Activated naive CD8-positive, alpha-beta T cell treated with anti-CD3 and anti-CD28 coated beads, Interleukin-2, amount 50 U/mL, for 24 hours (primary cell): ENCODE measurements around the gene CHST1.
A peak's percentile ranks its signal among the peaks of the same experiment; 100 is the strongest.

Experiments used
- ATAC-seq: fragments of 150-1000 bp; cut with Tn5 transposase; one replicate; pipeline ENCODE4 v1.10.0; 2021
- DNase-seq: peaks from one replicate; pipeline ENCODE4 v3.0.0; 2021
- H3K27ac Mint-ChIP-seq: one replicate; pipeline ENCODE4 v1.8.0; 2021; ENCODE audit warnings: mild to moderate bottlenecking, mixed read lengths
- H3K27me3 Mint-ChIP-seq: one replicate; pipeline ENCODE4 v1.8.0; 2021; ENCODE audit warnings: mixed read lengths
- H3K36me3 Mint-ChIP-seq: one replicate; pipeline ENCODE4 v1.8.0; 2021; ENCODE audit warnings: low read depth, mixed read lengths
- H3K4me1 Mint-ChIP-seq: one replicate; pipeline ENCODE4 v1.8.0; 2021; ENCODE audit warnings: mixed read lengths
- H3K4me3 Mint-ChIP-seq: one replicate; pipeline ENCODE4 v1.8.0; 2021; ENCODE audit warnings: mild to moderate bottlenecking, moderate library complexity, mixed read lengths
- H3K9me3 Mint-ChIP-seq: one replicate; pipeline ENCODE4 v1.8.0; 2021; ENCODE audit warnings: mixed read lengths

Gene CHST1

DNA sequence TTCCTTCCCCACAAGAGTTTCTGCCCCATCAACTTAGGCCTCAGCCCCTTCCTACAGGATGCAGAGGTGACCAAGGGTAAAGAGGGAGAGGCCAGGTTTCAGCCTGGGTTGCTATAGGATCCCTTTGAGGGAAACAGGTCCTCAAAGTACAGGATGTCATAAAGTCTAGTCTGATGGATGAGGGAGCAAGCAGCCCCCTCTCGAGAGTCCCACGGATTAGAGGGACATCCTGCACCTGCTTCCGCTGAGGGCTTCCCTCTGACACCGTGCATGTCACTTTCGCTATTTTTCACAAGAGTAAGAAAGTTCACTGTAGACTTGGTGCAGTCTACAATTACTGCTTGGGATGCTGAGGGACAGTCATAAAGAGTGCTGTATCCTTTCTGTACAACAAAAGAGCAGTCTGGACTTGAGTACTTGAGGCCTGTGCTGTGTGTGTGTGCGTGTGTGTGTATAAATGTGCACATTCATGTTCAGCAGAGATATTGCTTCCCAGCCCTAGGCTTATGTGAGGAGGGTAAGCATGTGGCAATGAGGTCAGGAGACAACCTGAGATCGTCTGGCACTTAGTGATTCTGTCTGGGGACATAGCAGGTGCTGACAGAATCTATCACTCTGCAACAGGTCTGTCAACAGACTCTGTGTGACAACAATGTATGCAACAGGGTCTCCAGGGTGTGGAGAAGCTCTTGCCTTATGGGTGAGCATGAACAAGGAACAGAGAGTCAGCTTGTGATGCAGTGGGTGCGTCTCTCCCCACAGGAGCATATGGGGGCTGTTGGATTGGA lies 18.0 kb upstream of the CHST1 start:
- no peaks in the 10 kb centered on the region for H3K9me3 Mint-ChIP-seq
- no peaks in the 10 kb centered on the region for H3K36me3 Mint-ChIP-seq
- no peak for ATAC-seq

DNA sequence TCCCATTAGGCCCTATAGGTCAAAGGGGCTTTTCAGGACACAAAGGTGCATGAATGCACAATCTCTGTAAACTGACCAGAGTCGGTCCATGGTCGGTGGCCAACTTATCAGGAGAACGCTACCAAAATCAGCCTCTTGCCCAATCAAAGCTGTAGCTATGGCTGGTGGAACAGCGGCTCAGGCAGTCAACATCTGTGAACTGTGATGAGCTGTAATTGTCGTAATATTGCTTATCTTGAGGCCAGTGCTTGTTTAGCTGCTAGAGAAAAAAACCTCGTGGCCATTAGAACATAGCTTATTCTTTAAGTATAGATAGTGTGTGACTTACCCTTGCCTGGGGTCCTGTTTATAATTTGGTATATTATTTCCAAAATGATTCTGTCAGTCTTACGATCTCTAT lies 14.4 kb upstream of the CHST1 start:
- DNase-seq (no peak), ATAC-seq (no peak)
- H3K4me3 Mint-ChIP-seq = no peak overlapping the region
- no peaks in the 10 kb centered on the region for H3K9me3 Mint-ChIP-seq
- peaks cover 3% of the 10 kb centered on the region for H3K27me3 Mint-ChIP-seq
- no peaks in the 10 kb centered on the region for H3K36me3 Mint-ChIP-seq
- no peak overlapping the region for H3K27ac Mint-ChIP-seq
- H3K4me1 Mint-ChIP-seq = peaks cover 5% of the 10 kb centered on the region

More for the DNA sequence above, 18.0 kb upstream of the CHST1 start:
- Mint-ChIP-seq H3K4me3 (no peak overlapping the region), H3K27me3 (peaks cover 12% of the 10 kb centered on the region), H3K27ac (no peak overlapping the region), H3K4me1 (peaks cover 5% of the 10 kb centered on the region)
- DNase-seq = no peak

DNA sequence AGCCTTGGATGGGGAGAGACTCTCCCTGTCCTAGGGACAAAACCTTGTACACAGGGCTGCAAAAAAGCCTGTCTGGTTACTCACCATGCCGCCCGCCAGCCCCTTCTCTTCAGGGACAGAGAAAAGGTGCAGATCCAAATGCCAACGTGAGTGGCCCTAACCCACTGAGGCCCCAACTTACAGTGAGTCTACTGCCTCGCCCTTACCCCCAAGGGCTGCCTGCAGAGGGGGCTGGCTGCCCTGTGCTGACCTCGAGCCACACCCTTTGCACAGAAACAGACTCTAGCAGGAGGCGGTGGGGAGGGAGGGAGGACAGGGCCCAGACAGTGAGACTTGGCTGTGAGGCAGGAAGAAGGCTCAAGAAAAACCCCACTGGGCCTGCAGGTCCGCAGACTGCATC lies 13.6 kb upstream of the CHST1 start:
- Mint-ChIP-seq H3K36me3 (no peaks in the 10 kb centered on the region), H3K27ac (no peak overlapping the region), H3K4me3 (no peak overlapping the region), H3K4me1 (peaks cover 5% of the 10 kb centered on the region), H3K27me3 (peaks cover under 1% of the 10 kb centered on the region), H3K9me3 (no peaks in the 10 kb centered on the region)
- DNase-seq (no peak), ATAC-seq (peak; percentile 48)

DNA sequence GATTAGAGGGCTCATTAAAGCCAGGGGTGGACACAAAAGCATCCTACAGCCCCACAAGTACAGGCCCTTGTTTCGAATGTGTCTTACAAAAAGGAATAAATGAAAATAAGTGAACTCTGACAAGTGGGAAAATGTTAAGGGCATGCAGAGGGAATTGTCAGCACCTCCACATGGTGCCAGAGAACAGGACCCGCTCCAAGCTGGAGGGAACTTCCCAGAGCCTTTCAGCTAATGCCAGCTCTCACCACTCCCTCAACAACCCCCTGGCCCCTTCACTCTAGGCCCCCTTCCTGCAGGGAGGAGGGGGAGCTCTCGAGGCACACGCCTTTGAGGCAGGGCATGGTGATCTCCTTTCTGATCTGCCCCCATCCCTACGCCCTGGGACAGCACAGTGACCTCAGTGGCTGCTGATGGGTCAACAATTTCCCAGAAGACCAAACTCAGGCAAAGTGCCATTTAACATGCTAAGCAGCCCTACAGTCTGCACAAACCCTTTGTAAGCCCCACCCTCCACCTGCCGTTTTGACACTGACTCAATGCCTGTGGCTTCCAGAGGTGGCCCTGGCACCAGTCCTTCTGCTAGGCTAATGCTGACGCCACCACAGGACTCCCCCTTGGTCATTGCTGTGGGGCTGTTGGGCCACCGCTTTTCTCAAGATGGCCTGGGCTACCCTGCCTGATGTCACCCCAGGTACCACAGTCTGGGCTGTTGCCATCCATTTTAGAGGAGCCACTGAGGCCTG lies 12.5 kb upstream of the CHST1 start:
- Mint-ChIP-seq H3K4me3 (no peak overlapping the region), H3K27me3 (no peaks in the 10 kb centered on the region), H3K9me3 (no peaks in the 10 kb centered on the region), H3K27ac (no peak overlapping the region), H3K36me3 (no peaks in the 10 kb centered on the region), H3K4me1 (peaks cover 5% of the 10 kb centered on the region)
- no peak for DNase-seq
- no peak for ATAC-seq

DNA sequence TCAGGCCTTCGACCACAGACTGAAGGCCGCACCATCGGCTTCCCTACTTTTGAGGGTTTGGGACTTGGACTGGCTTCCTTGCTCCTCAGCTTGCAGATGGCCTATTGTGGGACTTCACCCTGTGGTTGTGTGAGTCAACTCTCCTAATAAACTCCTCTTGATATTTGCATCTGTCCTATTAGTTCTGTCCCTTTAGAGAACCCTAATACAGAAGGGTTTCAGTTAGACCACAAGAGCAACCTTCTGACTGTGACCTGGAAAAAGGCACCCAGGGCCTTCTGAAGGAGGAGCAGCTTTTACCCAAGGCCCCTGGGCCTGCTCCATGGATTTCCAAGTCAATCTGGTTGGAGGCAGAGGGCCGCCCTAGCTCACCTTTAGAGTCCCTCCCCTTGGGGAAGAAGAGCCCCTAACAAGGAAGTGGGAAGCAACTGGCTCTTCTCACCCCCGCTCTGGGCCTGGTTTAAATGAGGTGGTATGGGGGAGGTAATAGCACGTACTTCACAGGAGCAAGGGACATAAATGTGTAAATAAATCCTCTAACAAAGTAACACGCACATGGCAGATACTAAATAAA lies 11.2 kb upstream of the CHST1 start:
- no peaks in the 10 kb centered on the region for H3K36me3 Mint-ChIP-seq
- no peaks in the 10 kb centered on the region for H3K9me3 Mint-ChIP-seq
- H3K27me3 Mint-ChIP-seq = peaks cover 5% of the 10 kb centered on the region
- H3K4me1 Mint-ChIP-seq = peaks cover 5% of the 10 kb centered on the region
- no peak overlapping the region for H3K27ac Mint-ChIP-seq
- H3K4me3 Mint-ChIP-seq = no peak overlapping the region
- DNase-seq (no peak), ATAC-seq (no peak)

DNA sequence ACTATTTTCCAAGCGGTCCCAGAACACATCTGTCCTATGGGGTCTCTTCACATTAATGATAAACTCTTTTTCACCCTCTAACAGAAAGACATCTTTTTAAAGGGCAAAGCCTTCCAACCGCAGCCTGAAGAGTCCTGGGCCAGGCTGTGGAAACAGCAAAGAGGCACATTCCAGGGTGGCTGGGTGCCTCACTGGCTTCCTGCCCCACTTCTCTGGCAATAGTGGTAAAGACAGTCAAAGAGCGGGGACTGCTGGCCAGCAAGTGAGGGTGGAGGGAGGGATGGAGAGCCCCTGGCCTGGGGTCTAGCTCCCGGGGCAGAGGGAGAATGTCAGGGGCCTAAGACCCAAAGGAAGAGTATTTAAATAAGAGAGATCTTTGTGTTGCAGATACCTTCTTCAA lies 10.2 kb upstream of the CHST1 start:
- H3K9me3 Mint-ChIP-seq = no peaks in the 10 kb centered on the region
- H3K27me3 Mint-ChIP-seq = peaks cover 5% of the 10 kb centered on the region
- H3K4me1 Mint-ChIP-seq = peaks cover 5% of the 10 kb centered on the region
- no peak overlapping the region for H3K4me3 Mint-ChIP-seq
- ATAC-seq (no peak), DNase-seq (no peak)
- H3K27ac Mint-ChIP-seq = no peak overlapping the region
- H3K36me3 Mint-ChIP-seq = no peaks in the 10 kb centered on the region

DNA sequence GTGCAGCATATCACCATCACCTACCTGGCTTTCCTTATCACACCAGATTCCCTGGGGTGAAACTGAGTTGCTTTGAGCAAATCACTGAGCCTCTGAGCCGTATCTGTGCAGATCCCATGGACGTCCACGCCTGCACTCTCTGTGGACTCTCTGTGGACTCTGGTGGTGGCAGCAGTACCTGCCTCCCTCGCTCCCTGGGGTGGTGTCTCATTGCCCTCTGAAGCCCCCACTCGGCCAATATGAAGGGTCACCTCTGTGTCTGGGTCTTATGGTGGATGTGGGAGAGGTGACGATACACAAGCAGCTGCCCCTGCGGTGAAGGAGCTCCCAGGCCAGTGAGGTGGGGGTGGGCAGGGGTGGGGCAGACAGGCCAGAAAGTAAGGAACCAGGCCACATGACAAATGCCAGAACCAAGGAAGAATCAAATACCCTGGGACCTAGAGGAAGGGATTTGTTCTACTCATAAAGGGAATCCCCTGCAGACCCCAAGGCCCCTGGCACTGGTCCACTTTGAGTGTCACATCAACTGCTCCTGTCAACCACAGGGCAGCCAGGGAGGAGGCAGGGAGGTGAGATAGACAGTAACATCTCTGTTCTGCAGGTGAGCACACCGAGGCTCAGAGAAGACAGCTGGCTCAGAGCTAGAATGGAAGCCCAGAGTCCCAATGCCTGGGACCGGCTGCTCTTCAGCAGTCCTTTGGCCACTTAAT lies 9.2 kb upstream of the CHST1 start:
- Mint-ChIP-seq H3K27me3 (peaks cover 5% of the 10 kb centered on the region), H3K4me3 (no peak overlapping the region), H3K36me3 (no peaks in the 10 kb centered on the region), H3K9me3 (no peaks in the 10 kb centered on the region), H3K4me1 (no peaks in the 10 kb centered on the region), H3K27ac (no peak overlapping the region)
- ATAC-seq (no peak), DNase-seq (no peak)

DNA sequence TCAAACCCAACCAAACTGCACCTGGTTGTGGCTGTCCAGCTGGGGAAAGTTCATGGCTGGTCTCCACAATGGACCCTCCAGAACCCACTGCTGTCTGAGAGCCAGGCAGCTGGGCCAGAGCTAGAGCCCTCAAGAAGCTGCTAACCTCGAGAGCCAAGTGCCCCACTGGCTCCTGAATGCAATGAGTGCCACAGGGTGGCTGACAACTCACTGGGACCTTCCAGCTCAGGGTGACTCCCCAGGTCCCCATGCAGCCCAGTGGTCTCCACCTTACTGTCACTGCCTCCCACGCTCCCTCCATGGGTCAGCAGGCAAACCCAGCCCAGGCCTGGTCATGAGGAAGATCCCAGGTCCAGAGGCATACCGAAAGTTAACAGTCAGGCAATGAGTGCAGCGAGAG lies 8.0 kb upstream of the CHST1 start:
- ATAC-seq (no peak), DNase-seq (no peak)
- Mint-ChIP-seq H3K9me3 (no peaks in the 10 kb centered on the region), H3K36me3 (no peaks in the 10 kb centered on the region), H3K4me1 (no peaks in the 10 kb centered on the region), H3K27ac (no peak overlapping the region), H3K4me3 (no peak overlapping the region), H3K27me3 (peaks cover 10% of the 10 kb centered on the region)

DNA sequence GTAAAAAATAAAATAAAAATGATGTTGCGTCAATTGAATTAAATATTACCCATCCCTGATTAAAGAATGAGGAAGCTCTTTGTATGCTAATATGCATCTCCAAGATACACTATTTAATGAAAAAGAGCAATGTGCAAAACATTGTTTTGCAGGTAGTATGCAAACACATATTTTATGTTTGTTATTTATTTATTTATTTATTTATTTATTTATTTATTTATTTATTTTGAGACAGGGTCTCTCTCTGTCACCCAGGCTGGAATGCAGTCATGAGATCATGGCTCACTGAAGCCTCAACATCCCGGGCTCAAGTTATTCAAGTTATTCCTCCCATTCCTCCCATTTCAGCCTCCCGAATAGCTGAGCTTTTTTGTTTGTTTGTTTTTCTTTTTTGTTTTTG lies 7.2 kb upstream of the CHST1 start:
- Mint-ChIP-seq H3K4me1 (no peaks in the 10 kb centered on the region), H3K27ac (no peak overlapping the region), H3K4me3 (no peak overlapping the region), H3K27me3 (peaks cover 18% of the 10 kb centered on the region), H3K9me3 (no peaks in the 10 kb centered on the region), H3K36me3 (no peaks in the 10 kb centered on the region)
- no peak for DNase-seq
- ATAC-seq = no peak

DNA sequence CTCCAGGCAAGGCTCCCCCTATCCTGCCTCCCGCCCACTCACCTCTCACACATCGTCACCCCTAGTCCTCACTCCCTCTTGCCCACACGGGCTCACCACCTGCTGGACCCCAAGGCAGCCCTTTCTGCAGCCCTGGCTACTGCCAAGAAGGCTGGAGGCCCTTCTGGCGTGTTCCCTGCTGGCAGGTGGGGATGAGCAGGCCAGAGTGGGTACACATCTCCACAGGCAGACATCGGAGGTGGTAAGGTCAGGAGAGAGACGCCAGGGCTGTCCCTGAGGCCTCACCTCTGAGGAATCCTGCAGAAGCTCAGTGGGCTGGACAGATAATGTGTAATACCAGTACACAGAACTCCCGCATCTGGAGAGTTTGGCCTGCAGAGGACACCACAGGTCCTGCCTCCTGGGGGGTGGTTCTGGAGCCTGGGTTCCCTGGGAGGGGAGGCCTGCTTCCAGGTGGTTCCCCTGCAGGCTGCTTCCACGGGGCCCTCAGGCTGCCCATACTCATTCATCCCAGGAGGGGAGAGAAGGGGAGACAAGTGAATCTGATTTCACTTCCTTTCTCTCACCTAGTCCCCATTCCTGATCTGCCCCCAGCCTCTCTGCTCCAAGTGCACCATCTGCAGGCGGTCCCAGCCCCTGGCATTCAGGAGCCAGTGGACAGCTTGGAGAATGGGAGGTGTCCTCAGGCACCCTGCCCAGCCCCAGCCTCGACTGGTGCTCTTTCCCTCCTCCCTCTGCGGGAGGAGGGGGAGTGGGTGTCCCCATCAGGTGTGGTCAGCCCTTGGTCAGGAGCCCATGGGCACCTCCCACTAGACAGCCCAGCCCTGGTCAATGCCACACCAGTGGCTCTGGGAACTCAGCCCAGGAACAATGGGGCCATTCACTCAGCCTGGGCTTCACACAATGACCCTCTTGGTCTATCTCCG lies 6.1 kb upstream of the CHST1 start:
- Mint-ChIP-seq H3K4me3 (no peak overlapping the region), H3K27me3 (peaks cover 28% of the 10 kb centered on the region), H3K4me1 (no peaks in the 10 kb centered on the region), H3K27ac (no peak overlapping the region), H3K9me3 (no peaks in the 10 kb centered on the region), H3K36me3 (no peaks in the 10 kb centered on the region)
- ATAC-seq (no peak), DNase-seq (no peak)

DNA sequence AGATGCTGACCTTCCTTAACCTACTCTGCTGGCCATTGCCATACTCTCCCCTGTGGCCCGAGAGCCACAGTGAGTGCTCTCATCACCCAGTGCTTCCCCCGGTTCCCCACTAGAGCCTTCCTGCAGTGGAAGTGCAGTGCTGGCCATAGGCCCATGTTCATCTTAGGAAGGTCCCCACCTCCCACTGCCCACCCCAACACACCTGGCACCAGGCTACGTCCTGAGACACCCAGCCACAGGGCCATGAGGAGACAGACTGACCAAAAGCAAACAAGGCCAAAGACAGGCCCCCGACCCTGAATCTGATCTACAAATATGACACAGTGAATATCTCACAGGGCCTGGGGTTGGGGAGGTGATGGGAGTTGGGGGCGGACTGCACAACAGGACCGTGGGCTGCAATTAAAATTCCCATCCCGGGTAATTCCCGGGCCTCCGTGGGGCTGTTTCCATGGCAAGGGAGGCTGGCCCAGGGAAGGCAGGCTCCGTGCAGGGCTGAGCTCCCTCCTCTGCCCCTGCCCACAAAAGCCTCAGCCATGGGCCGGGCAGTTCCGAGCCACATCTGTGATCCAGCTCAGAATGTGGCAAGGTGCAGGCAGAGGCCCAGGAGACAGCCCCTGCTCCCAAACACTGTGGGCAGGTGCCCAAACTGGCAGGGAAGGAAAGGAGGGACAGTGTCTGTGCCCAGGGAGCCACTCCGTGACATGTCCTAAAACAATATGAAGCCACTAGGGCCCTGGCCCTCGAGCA lies 5.1 kb upstream of the CHST1 start:
- ATAC-seq (no peak), DNase-seq (no peak)
- Mint-ChIP-seq H3K27me3 (peaks cover 35% of the 10 kb centered on the region), H3K27ac (no peak overlapping the region), H3K4me1 (no peaks in the 10 kb centered on the region), H3K9me3 (no peaks in the 10 kb centered on the region), H3K4me3 (no peak overlapping the region), H3K36me3 (no peaks in the 10 kb centered on the region)

DNA sequence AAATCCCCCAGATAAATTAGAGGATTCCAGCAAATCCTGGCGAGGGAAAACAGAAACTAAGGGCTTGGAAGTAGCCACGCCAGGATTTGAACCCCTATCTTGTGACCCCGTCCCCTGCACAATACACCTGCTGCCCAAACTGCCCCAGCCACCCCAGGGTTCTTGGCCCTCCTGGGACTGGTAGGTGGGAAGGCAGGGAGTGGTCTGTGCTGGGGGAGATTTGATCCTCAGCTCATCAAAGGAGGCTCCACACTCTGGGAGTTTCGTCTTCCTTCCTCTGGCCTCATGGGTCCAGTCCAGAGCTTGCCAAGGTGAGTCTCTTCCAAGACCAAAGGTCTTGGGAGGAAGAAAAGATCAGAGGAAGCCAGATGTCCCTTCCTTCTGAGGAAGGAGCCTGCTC lies 4.5 kb upstream of the CHST1 start:
- H3K27me3 Mint-ChIP-seq = peaks cover 35% of the 10 kb centered on the region
- H3K4me3 Mint-ChIP-seq = no peak overlapping the region
- no peak for ATAC-seq

DNA sequence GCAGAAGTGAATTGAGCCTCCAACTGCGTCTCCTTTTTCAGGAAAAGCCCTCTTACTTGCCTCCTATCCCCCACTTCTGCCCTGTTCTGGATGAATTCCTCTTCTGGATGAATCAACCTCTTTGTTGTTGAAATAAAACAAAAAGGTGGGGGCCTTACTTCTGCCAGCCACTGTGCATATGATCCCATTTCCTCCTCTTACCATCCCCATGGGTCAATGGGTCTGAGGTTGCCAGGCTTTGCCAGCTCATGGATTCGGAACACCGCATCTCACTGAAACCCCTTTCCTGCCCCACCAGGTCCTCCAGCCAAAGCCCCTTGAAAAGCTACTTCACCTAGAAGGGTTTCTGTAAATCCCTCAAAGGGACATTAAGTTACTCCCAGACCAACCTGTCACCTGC lies 3.7 kb upstream of the CHST1 start:
- Mint-ChIP-seq H3K4me1 (peaks cover under 1% of the 10 kb centered on the region), H3K9me3 (no peaks in the 10 kb centered on the region), H3K36me3 (no peaks in the 10 kb centered on the region), H3K4me3 (no peak overlapping the region), H3K27me3 (peaks cover 35% of the 10 kb centered on the region), H3K27ac (no peak overlapping the region)
- ATAC-seq = no peak
- no peak for DNase-seq

More for the DNA sequence above, 4.5 kb upstream of the CHST1 start:
- no peak for DNase-seq
- no peak overlapping the region for H3K27ac Mint-ChIP-seq
- H3K4me1 Mint-ChIP-seq = no peaks in the 10 kb centered on the region
- H3K9me3 Mint-ChIP-seq = no peaks in the 10 kb centered on the region
- H3K36me3 Mint-ChIP-seq = no peaks in the 10 kb centered on the region
